Left renal cortex interstitium (tissue), 4 donors: Measurements from ENCODE around the gene MRPL16. TPM values are rescaled to one million over a fixed set of nuclear protein-coding genes. Genes with fewer than 3 reads are reported as not detected.
A peak's percentile ranks its signal among the peaks of the same experiment; 100 is the strongest.
"Not testable (repeated sequence)": the region's sequence is repeated elsewhere in the genome, so short reads cannot be mapped to it uniquely, and the experiment has no call there.

Source experiments
- DNase-seq, 4 donors: peaks; one replicate each; pipeline ENCODE4 v3.0.0-alpha.2; 2013; ENCODE audit warnings: low read depth in 4 of 4, low spot score in 2 of 4, missing footprints in 1 of 4
- polyA plus RNA-seq, 4 donors: library from polyadenylated mRNA; unstranded; fragments of 120-200 nt; gene quantifications; one replicate each; pipeline ENCODE4 v1.2.1, GENCODE V29; 2013; ENCODE audit not compliant: insufficient read length in 4 of 4

Gene MRPL16
- polyA plus RNA-seq, 4 donors = 60.0 to 66.8 (median 61.6) TPM

GRCh38 chr11:59813364-59813763, 2.8 kb upstream of the MRPL16 start:
- DNase-seq = no peak

GRCh38 chr11:59812220-59812619, 1.6 kb upstream of the MRPL16 start:
- DNase-seq = no peak

GRCh38 chr11:59810911-59811259, 307 bp upstream of the MRPL16 start:
- peak in 1 of 4 donors; percentile 36 for DNase-seq

- DNase-seq = no peak
Observed at GRCh38 chr11:59807047-59807610, 3.4 kb downstream of the MRPL16 start.

- no peak for DNase-seq
Observed at GRCh38 chr11:59804061-59804460, 6.5 kb downstream of the MRPL16 start.

- DNase-seq = peak in 3 of 4 donors; percentile 32 to 61 (median 39)
Observed at GRCh38 chr11:59802639-59803176, 7.9 kb downstream of the MRPL16 start.

- no peak for DNase-seq
Observed at GRCh38 chr11:59801981-59802638, 8.5 kb downstream of the MRPL16 start.

- DNase-seq = no peak
Observed at GRCh38 chr11:59801160-59801706, 9.3 kb downstream of the MRPL16 start.

GRCh38 chr11:59800390-59801025, 10.1 kb downstream of the MRPL16 start:
- DNase-seq = no peak

GRCh38 chr11:59794417-59794816, 16.2 kb downstream of the MRPL16 start:
- DNase-seq = no peak

GRCh38 chr11:59792507-59792906, 18.1 kb downstream of the MRPL16 start:
- no peak for DNase-seq

- DNase-seq = no peak
Observed at GRCh38 chr11:59791639-59792038, 18.9 kb downstream of the MRPL16 start.

GRCh38 chr11:59787816-59788215, 22.8 kb downstream of the MRPL16 start:
- no peak for DNase-seq

- DNase-seq = no peak
Observed at GRCh38 chr11:59787255-59787588, 23.4 kb downstream of the MRPL16 start.

- no peak for DNase-seq
Observed at GRCh38 chr11:59785818-59786217, 24.8 kb downstream of the MRPL16 start.

GRCh38 chr11:59784441-59784840, 26.1 kb downstream of the MRPL16 start:
- not testable (repeated sequence) for DNase-seq

- no peak for DNase-seq
Observed at GRCh38 chr11:59783632-59784090, 26.9 kb downstream of the MRPL16 start.

- DNase-seq = no peak
Observed at GRCh38 chr11:59782080-59782479, 28.5 kb downstream of the MRPL16 start.

GRCh38 chr11:59779487-59779886, 31.1 kb downstream of the MRPL16 start:
- DNase-seq = no peak

- no peak for DNase-seq
Observed at GRCh38 chr11:59778122-59778521, 32.5 kb downstream of the MRPL16 start.

- no peak for DNase-seq
Observed at GRCh38 chr11:59777104-59777503, 33.5 kb downstream of the MRPL16 start.
